ENCODE data around the gene NCKAP5.

DNA sequence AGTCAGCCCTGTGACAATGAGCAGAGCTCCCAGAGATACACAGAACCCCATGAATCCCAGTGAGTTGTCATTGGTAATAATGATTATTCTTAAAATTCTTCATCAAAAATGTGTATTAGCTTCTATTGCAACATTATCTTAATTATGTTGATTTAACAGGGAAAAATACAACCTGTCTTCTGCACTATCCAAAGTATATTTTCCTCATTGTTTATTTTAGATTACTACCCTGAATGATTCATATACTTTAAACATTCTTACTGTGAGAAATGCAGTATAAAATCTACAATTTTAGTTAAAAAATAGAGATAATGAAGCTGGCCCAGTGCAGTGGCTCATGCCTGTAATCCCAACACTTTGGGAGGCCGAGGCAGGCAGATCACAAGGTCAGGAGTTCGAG is 773.0 kb downstream of the NCKAP5 start:
- TF ChIP-seq, protein P1, sequence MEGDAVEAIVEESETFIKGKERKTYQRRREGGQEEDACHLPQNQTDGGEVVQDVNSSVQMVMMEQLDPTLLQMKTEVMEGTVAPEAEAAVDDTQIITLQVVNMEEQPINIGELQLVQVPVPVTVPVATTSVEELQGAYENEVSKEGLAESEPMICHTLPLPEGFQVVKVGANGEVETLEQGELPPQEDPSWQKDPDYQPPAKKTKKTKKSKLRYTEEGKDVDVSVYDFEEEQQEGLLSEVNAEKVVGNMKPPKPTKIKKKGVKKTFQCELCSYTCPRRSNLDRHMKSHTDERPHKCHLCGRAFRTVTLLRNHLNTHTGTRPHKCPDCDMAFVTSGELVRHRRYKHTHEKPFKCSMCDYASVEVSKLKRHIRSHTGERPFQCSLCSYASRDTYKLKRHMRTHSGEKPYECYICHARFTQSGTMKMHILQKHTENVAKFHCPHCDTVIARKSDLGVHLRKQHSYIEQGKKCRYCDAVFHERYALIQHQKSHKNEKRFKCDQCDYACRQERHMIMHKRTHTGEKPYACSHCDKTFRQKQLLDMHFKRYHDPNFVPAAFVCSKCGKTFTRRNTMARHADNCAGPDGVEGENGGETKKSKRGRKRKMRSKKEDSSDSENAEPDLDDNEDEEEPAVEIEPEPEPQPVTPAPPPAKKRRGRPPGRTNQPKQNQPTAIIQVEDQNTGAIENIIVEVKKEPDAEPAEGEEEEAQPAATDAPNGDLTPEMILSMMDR (IDR thresholded peaks at IDR 0.05): no peak
- TF ChIP-seq POLR2A (IDR thresholded peaks at IDR 0.05): no peak
